ENCODE data around the gene SPNS1.

DNA sequence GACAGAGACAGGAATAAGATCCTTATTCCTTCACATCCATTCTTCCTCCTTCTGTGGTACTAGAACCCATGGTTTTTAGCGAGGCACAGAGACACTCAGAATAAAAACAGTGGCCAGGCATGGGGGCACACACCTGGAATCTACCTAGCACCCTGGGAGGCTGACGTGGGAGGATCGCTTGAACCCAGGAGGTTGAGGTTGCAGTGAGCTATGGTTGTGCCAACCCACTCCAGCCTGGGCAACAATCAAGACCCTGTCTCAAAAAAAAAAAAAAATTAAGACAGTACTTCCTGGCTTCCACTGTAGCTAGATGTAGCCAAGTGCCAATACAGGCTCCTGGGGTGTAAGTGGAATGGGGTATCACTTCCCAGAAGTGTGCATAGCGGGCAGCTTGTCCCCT lies 7.4 kb upstream of the SPNS1 start:
- TF ChIP-seq NFRKB (IDR thresholded peaks at IDR 0.05) (no peak), SP1 (IDR thresholded peaks at IDR 0.05) (no peak), FOXA1 (IDR thresholded peaks at IDR 0.05) (no peak), HDGF (IDR thresholded peaks at IDR 0.05; ENCODE audit: borderline replicate concordance) (no peak), FOXK2 (IDR thresholded peaks at IDR 0.05) (no peak), TARDBP (IDR thresholded peaks at IDR 0.05) (no peak)

Measured in HEK293T (cell line).